ENCODE results near the gene SCAMP2. TPM values are rescaled to one million over a fixed set of nuclear protein-coding genes. Genes with fewer than 3 reads are reported as not detected.

SCAMP2 gene
- total and polyA plus RNA-seq, 2 experiments from 2014 or later, result 34.7 to 51.3 TPM

- ATAC-seq, result no peak
Measured at GRCh38 chr15:74867466-74868038, 5.6 kb downstream of the SCAMP2 start.

GRCh38 chr15:74866090-74866489 lies 7.1 kb downstream of the SCAMP2 start:
- Histone ChIP-seq H4K20me1 (replicated peaks; ENCODE audit: insufficient read depth) (peaks cover 29% of the 10 kb centered on the region), H3F3A (replicated peaks; ENCODE audit: low read depth) (no peaks in the 10 kb centered on the region), H2AFZ (no peak overlapping the region), H3K4me3 (no peak overlapping the region), H3K4me1 (ENCODE audit: insufficient read depth) (no peaks in the 10 kb centered on the region), H3K4me2 (no peak overlapping the region), H3K27ac (ENCODE audit: low read depth) (no peak overlapping the region), H3K79me2 (replicated peaks; ENCODE audit: insufficient read depth) (peaks cover 54% of the 10 kb centered on the region), H3K36me3 (ENCODE audit: insufficient read depth) (no peaks in the 10 kb centered on the region), H3K27me3 (ENCODE audit: insufficient read depth) (no peaks in the 10 kb centered on the region), H3K9me2 (ENCODE audit: insufficient read depth) (no peaks in the 10 kb centered on the region)
- TF ChIP-seq EZH2 (IDR thresholded peaks at IDR 0.05; ENCODE audit: low read depth, unreplicated experiment) (no peak), JUNB (IDR thresholded peaks at IDR 0.05; ENCODE audit: unreplicated experiment) (no peak), ZNF114 (CRISPR knock-in tag; IDR thresholded peaks at IDR 0.05) (no peak), ZNF462 (CRISPR knock-in tag; IDR thresholded peaks at IDR 0.05) (no peak)
- DNase-seq (ENCODE audit: low spot score) (no peak), ATAC-seq (no peak)
- peak overlapping the region; percentile 66; the same call in 1 of the 2 replicates for H3K27ac Mint-ChIP-seq
- H3K9me3 Mint-ChIP-seq, result no peaks in the 10 kb centered on the region
- peaks cover 17% of the 10 kb centered on the region for H3K4me1 Mint-ChIP-seq
- no peak overlapping the region for H3K4me3 Mint-ChIP-seq
- H3K36me3 Mint-ChIP-seq (ENCODE audit: low read depth), result peaks cover 19% of the 10 kb centered on the region; the same call in 2 of the 3 replicates
- peaks cover 8% of the 10 kb centered on the region for H3K27me3 Mint-ChIP-seq (ENCODE audit: insufficient read depth, low read depth, poor library complexity)

More at GRCh38 chr15:74867466-74868038, 5.6 kb downstream of the SCAMP2 start:
- Mint-ChIP-seq H3K27me3 (ENCODE audit: insufficient read depth, low read depth, poor library complexity) (peaks cover 11% of the 10 kb centered on the region), H3K9me3 (no peaks in the 10 kb centered on the region), H3K36me3 (ENCODE audit: low read depth) (peaks cover 19% of the 10 kb centered on the region; the same call in 2 of the 3 replicates), H3K4me3 (no peak overlapping the region), H3K27ac (no peak overlapping the region), H3K4me1 (peaks cover 21% of the 10 kb centered on the region)
- H3K4me1 ChIP-seq (ENCODE audit: insufficient read depth), result no peaks in the 10 kb centered on the region
- no peak overlapping the region for H3K27ac ChIP-seq (ENCODE audit: low read depth)
- no peak overlapping the region for H3K4me2 ChIP-seq
- no peak overlapping the region for H3K4me3 ChIP-seq
- DNase-seq (ENCODE audit: low spot score), result no peak
- H3K27me3 ChIP-seq (ENCODE audit: insufficient read depth), result no peaks in the 10 kb centered on the region
- no peaks in the 10 kb centered on the region for H3K36me3 ChIP-seq (ENCODE audit: insufficient read depth)
- H3K9me2 ChIP-seq (ENCODE audit: insufficient read depth), result no peaks in the 10 kb centered on the region
- peaks cover 37% of the 10 kb centered on the region for H4K20me1 ChIP-seq (replicated peaks; ENCODE audit: insufficient read depth)
- H3F3A ChIP-seq (replicated peaks; ENCODE audit: low read depth), result no peaks in the 10 kb centered on the region
- H2AFZ ChIP-seq, result no peak overlapping the region
- TF ChIP-seq ZNF331 (CRISPR knock-in tag; IDR thresholded peaks at IDR 0.05; ENCODE audit: low read depth), result no peak
- peaks cover 61% of the 10 kb centered on the region for H3K79me2 ChIP-seq (replicated peaks; ENCODE audit: insufficient read depth)

All from GM23338 (cell line).